HuH-7.5 (cell line): ENCODE data around the gene IL26.

Experiments used
- DNase-seq: peaks from one replicate; pipeline ENCODE4 v3.0.0; 2011; ENCODE audit warnings: low spot score

The IL26 gene

GRCh38 chr12:68154779-68155178 is 70.8 kb downstream of the IL26 start:
- DNase-seq = no peak
